ENCODE results near the gene LAMA3.

- no peak for TF ChIP-seq CTCF (conservative IDR thresholded peaks at IDR 0.05; ENCODE audit: low read length)
- no peak for TF ChIP-seq EZH2phosphoT487 (IDR thresholded peaks at IDR 0.05; ENCODE audit: borderline replicate concordance)
Observed at GRCh38 chr18:23879966-23880565, 190.8 kb downstream of the LAMA3 start.

Measured in Loucy (cell line).